Endodermal cell (in vitro differentiated cells): ENCODE data around the gene PRKAA1. TPM values are rescaled to one million over a fixed set of nuclear protein-coding genes. Genes with fewer than 3 reads are reported as not detected.
"Not testable (repeated sequence)": the region's sequence is repeated elsewhere in the genome, so short reads cannot be mapped to it uniquely, and the experiment has no call there.

Experiments used
- DNase-seq: peaks from one replicate; pipeline ENCODE4 v3.0.0-alpha.2; 2017
- H3K27ac ChIP-seq: 2 replicates; pipeline ENCODE4 v1.5.1; 2013; ENCODE audit warnings: mild to moderate bottlenecking, low read depth, low read length, moderate library complexity
- H3K27me3 ChIP-seq: 2 replicates; pipeline ENCODE4 v1.6.1; 2013; ENCODE audit warnings: mild to moderate bottlenecking, low read length, moderate library complexity; ENCODE audit not compliant: insufficient read depth, control insufficient read depth, poor library complexity, severe bottlenecking
- H3K36me3 ChIP-seq: 2 replicates; pipeline ENCODE4 v1.7.0; 2013; ENCODE audit warnings: mild to moderate bottlenecking, low read length, moderate library complexity; ENCODE audit not compliant: control insufficient read depth, insufficient read depth
- H3K4me1 ChIP-seq: one replicate; pipeline ENCODE4 v1.7.0; 2013; ENCODE audit warnings: low read length; ENCODE audit not compliant: control insufficient read depth, insufficient read depth
- H3K4me3 ChIP-seq: 2 replicates; pipeline ENCODE4 v1.5.1; 2013; ENCODE audit warnings: mild to moderate bottlenecking, low read length, moderate library complexity
- H3K9ac ChIP-seq: 2 replicates; pipeline ENCODE4 v1.6.1; 2013; ENCODE audit warnings: mild to moderate bottlenecking, low read length, moderate library complexity; ENCODE audit not compliant: poor library complexity, severe bottlenecking; ENCODE audit errors: extremely low read depth
- H3K9me3 ChIP-seq: 2 replicates; pipeline ENCODE4 v1.6.1; 2013; ENCODE audit warnings: mild to moderate bottlenecking, low read length, moderate library complexity; ENCODE audit not compliant: control insufficient read depth
- H3K27ac Mint-ChIP-seq: 2 replicates; pipeline ENCODE4 v1.8.0; 2020; ENCODE audit warnings: mixed read lengths
- H3K27me3 Mint-ChIP-seq: 2 replicates; pipeline ENCODE4 v1.8.0; 2021; ENCODE audit warnings: mild to moderate bottlenecking, mixed read lengths; ENCODE audit not compliant: insufficient read depth
- H3K36me3 Mint-ChIP-seq: 2 replicates; pipeline ENCODE4 v1.8.0; 2020; ENCODE audit warnings: low read depth, mixed read lengths
- H3K4me1 Mint-ChIP-seq: 2 replicates; pipeline ENCODE4 v1.8.0; 2020; ENCODE audit warnings: mixed read lengths
- H3K4me3 Mint-ChIP-seq: 2 replicates; pipeline ENCODE4 v1.8.0; 2020; ENCODE audit warnings: mild to moderate bottlenecking, moderate library complexity, mixed read lengths
- H3K9me3 Mint-ChIP-seq: 2 replicates; pipeline ENCODE4 v1.8.0; 2020; ENCODE audit warnings: mild to moderate bottlenecking, mixed read lengths
- CTCF ChIP-seq: fragments of 200-600 bp; sonication (generic); conservative IDR thresholded peaks from 2 replicates; pipeline ENCODE4 v1.5.0; 2021; ENCODE audit warnings: antibody characterized with exemption, mild to moderate bottlenecking
- WGBS, 2 experiments: methylation state at CpG; one replicate each; pipeline versions ENCODE4 v1.1.5 to v1.1.7; 2013; ENCODE audit warnings: missing lambda C conversion rate in 2 of 2, mixed read lengths in 1 of 2; ENCODE audit not compliant: insufficient coverage in 1 of 2, insufficient read length in 1 of 2; 5-methylcytosine and 5-hydroxymethylcytosine counted together
- total RNA-seq, 2 donors: library from RNA; stranded (reverse); fragmentation: NEBNext Ultra II Directional in 1 of 2; extraction: Animal tissue kit (Norgen Biotek cat#: 25700) in 1 of 2; gene quantifications; 2 replicates in 1 of 2; 3 replicates in 1 of 2; pipeline ENCODE4 v1.2.1, GENCODE V29; 2021

The PRKAA1 gene
- total RNA-seq, 2 donors from 2014 or later: 47.7 to 50.4 TPM

GRCh38 chr5:40791715-40792139 is 6.4 kb downstream of the PRKAA1 start:
- Mint-ChIP-seq H3K27me3 (no peaks in the 10 kb centered on the region), H3K36me3 (peaks cover 40% of the 10 kb centered on the region), H3K9me3 (peaks cover 11% of the 10 kb centered on the region), H3K4me1 (peaks cover 7% of the 10 kb centered on the region), H3K27ac (no peak overlapping the region), H3K4me3 (no peak overlapping the region)
- Histone ChIP-seq H3K9me3 (peaks cover 14% of the 10 kb centered on the region), H3K27me3 (no peaks in the 10 kb centered on the region), H3K4me3 (no peak overlapping the region), H3K9ac (no peak overlapping the region), H3K4me1 (no peaks in the 10 kb centered on the region), H3K36me3 (peaks cover 13% of the 10 kb centered on the region), H3K27ac (no peak overlapping the region)
- 82 to 100% methylated on average over 1 to 3 of the region's 3 CpGs for WGBS, 2 experiments
- DNase-seq: no peak
- TF ChIP-seq CTCF: no peak

- Mint-ChIP-seq H3K9me3 (peaks cover 11% of the 10 kb centered on the region), H3K4me3 (no peak overlapping the region), H3K36me3 (peaks cover 43% of the 10 kb centered on the region), H3K27ac (no peak overlapping the region), H3K27me3 (no peaks in the 10 kb centered on the region), H3K4me1 (peaks cover 7% of the 10 kb centered on the region)
- no peaks in the 10 kb centered on the region for H3K4me1 ChIP-seq
- peaks cover 15% of the 10 kb centered on the region for H3K9me3 ChIP-seq
- no peak overlapping the region for H3K27ac ChIP-seq
- no peak overlapping the region for H3K9ac ChIP-seq
- H3K27me3 ChIP-seq: no peaks in the 10 kb centered on the region
- H3K36me3 ChIP-seq: peaks cover 13% of the 10 kb centered on the region
- H3K4me3 ChIP-seq: no peak overlapping the region
- no peak for DNase-seq
- WGBS, 2 experiments: 92% methylated on average over 3 of the region's 3 CpGs; no CpG with 5 or more reads in 1 of the 2 experiments
- TF ChIP-seq CTCF: no peak
Measured at GRCh38 chr5:40790947-40791593, 7.1 kb downstream of the PRKAA1 start.

GRCh38 chr5:40788941-40789340 is 9.2 kb downstream of the PRKAA1 start:
- not testable (repeated sequence) for H3K27me3 Mint-ChIP-seq, H3K9ac ChIP-seq, H3K27ac ChIP-seq, H3K27me3 ChIP-seq, H3K36me3 ChIP-seq, H3K4me3 ChIP-seq, DNase-seq, H3K4me1 ChIP-seq, H3K4me3 Mint-ChIP-seq
- Mint-ChIP-seq H3K36me3 (peaks cover 29% of the 10 kb centered on the region), H3K4me1 (peaks cover 14% of the 10 kb centered on the region), H3K9me3 (peaks cover 11% of the 10 kb centered on the region), H3K27ac (peak overlapping the region; percentile 18)
- peaks cover 15% of the 10 kb centered on the region for H3K9me3 ChIP-seq
- WGBS, 2 experiments: 94 to 100% methylated on average over 3 to 5 of the region's 5 CpGs
